A549 (cell line): ENCODE data around the gene SOX13.

Source experiments
- CHD4 ChIP-seq: fragments of 200-600 bp; sonication (generic); IDR thresholded peaks from 2 replicates; pipeline ENCODE4 v1.6.1; 2016; ENCODE audit warnings: antibody characterized with exemption, mild to moderate bottlenecking, borderline replicate concordance
- EHMT2 ChIP-seq: fragments of 200-600 bp; sonication (generic); IDR thresholded peaks from 2 replicates; pipeline ENCODE4 v1.6.1; 2016; ENCODE audit warnings: antibody characterized with exemption, low read depth, mild to moderate bottlenecking, moderate library complexity
- EP300 ChIP-seq, 2 experiments: fragments of >200 bp; sonication (Bioruptor Twin); formaldehyde crosslinking; IDR thresholded peaks; 2 replicates in 1 of 2; 3 replicates in 1 of 2; pipeline ENCODE4 v1.6.1; 2016 to 2017
- HMGXB4 ChIP-seq: fragments of 250-450 bp; sonication (Bioruptor Pico); IDR thresholded peaks from 2 replicates; pipeline ENCODE4 v1.5.0; 2021; ENCODE audit warnings: mild to moderate bottlenecking, moderate library complexity, borderline replicate concordance
- HOXB13 ChIP-seq: fragments of 250-450 bp; sonication (Bioruptor Pico); IDR thresholded peaks from 2 replicates; pipeline ENCODE4 v1.5.0; 2020; ENCODE audit warnings: low read depth, mild to moderate bottlenecking, moderate library complexity
- MYC ChIP-seq: IDR thresholded peaks from 2 replicates; pipeline ENCODE4 v1.6.1; 2012; ENCODE audit warnings: mild to moderate bottlenecking, inconsistent platforms, low read length, improper control_type of control experiment, borderline replicate concordance
- POLR2A ChIP-seq: IDR thresholded peaks from 2 replicates; pipeline ENCODE4 v1.6.1; 2012; ENCODE audit warnings: mild to moderate bottlenecking, low read length
- RFX5 ChIP-seq: fragments of 450-650 bp; IDR thresholded peaks from 2 replicates; pipeline ENCODE4 v1.7.1; 2014; ENCODE audit warnings: antibody characterized with exemption, mild to moderate bottlenecking, moderate library complexity
- ZFP36 ChIP-seq: fragments of 450-650 bp; IDR thresholded peaks from 2 replicates; pipeline ENCODE4 v1.6.1; 2014; ENCODE audit warnings: borderline replicate concordance; ENCODE audit not compliant: partially characterized antibody
- TF ChIP-seq, protein P1 (sequence below): fragments of >200 bp; sonication (Bioruptor Twin); formaldehyde crosslinking; IDR thresholded peaks from 3 replicates; pipeline ENCODE4 v1.5.1; 2016
- TF ChIP-seq, protein P2 (sequence below): fragments of 200-600 bp; sonication (generic); IDR thresholded peaks from 2 replicates; pipeline ENCODE4 v1.6.1; 2016; ENCODE audit warnings: antibody characterized with exemption, mild to moderate bottlenecking, moderate library complexity
- TF ChIP-seq, protein P3 (sequence below): IDR thresholded peaks from 2 replicates; pipeline ENCODE4 v1.6.1; 2012; ENCODE audit warnings: low read depth, borderline replicate concordance

- TF ChIP-seq, protein P1, sequence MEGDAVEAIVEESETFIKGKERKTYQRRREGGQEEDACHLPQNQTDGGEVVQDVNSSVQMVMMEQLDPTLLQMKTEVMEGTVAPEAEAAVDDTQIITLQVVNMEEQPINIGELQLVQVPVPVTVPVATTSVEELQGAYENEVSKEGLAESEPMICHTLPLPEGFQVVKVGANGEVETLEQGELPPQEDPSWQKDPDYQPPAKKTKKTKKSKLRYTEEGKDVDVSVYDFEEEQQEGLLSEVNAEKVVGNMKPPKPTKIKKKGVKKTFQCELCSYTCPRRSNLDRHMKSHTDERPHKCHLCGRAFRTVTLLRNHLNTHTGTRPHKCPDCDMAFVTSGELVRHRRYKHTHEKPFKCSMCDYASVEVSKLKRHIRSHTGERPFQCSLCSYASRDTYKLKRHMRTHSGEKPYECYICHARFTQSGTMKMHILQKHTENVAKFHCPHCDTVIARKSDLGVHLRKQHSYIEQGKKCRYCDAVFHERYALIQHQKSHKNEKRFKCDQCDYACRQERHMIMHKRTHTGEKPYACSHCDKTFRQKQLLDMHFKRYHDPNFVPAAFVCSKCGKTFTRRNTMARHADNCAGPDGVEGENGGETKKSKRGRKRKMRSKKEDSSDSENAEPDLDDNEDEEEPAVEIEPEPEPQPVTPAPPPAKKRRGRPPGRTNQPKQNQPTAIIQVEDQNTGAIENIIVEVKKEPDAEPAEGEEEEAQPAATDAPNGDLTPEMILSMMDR = no peak
- TF ChIP-seq EHMT2 (no peak), HMGXB4 (no peak), CHD4 (no peak), EP300 (IDR thresholded peaks at IDR 0.05) (no peak), RFX5 (no peak), POLR2A (no peak), MYC (no peak), ZFP36 (no peak), HOXB13 (CRISPR knock-in tag) (no peak)
- TF ChIP-seq, protein P2, sequence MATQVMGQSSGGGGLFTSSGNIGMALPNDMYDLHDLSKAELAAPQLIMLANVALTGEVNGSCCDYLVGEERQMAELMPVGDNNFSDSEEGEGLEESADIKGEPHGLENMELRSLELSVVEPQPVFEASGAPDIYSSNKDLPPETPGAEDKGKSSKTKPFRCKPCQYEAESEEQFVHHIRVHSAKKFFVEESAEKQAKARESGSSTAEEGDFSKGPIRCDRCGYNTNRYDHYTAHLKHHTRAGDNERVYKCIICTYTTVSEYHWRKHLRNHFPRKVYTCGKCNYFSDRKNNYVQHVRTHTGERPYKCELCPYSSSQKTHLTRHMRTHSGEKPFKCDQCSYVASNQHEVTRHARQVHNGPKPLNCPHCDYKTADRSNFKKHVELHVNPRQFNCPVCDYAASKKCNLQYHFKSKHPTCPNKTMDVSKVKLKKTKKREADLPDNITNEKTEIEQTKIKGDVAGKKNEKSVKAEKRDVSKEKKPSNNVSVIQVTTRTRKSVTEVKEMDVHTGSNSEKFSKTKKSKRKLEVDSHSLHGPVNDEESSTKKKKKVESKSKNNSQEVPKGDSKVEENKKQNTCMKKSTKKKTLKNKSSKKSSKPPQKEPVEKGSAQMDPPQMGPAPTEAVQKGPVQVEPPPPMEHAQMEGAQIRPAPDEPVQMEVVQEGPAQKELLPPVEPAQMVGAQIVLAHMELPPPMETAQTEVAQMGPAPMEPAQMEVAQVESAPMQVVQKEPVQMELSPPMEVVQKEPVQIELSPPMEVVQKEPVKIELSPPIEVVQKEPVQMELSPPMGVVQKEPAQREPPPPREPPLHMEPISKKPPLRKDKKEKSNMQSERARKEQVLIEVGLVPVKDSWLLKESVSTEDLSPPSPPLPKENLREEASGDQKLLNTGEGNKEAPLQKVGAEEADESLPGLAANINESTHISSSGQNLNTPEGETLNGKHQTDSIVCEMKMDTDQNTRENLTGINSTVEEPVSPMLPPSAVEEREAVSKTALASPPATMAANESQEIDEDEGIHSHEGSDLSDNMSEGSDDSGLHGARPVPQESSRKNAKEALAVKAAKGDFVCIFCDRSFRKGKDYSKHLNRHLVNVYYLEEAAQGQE = no peak
- TF ChIP-seq, protein P3, sequence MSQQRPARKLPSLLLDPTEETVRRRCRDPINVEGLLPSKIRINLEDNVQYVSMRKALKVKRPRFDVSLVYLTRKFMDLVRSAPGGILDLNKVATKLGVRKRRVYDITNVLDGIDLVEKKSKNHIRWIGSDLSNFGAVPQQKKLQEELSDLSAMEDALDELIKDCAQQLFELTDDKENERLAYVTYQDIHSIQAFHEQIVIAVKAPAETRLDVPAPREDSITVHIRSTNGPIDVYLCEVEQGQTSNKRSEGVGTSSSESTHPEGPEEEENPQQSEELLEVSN = no peak
These were observed 94.8 kb downstream of the SOX13 start for GRCh38 chr1:204167730-204168129.
